Glutamatergic neuron (in vitro differentiated cells): ENCODE measurements around the gene XIRP1. TPM values are rescaled to one million over a fixed set of nuclear protein-coding genes. Genes with fewer than 3 reads are reported as not detected.

ENCODE experiments used
- DNase-seq: peaks from one replicate; pipeline ENCODE4 v3.0.0; 2022
- H3K27ac Mint-ChIP-seq: one replicate; pipeline ENCODE4 v1.8.0; 2020; ENCODE audit warnings: mild to moderate bottlenecking, mixed read lengths, inconsistent platforms; ENCODE audit not compliant: unreplicated experiment
- H3K27me3 Mint-ChIP-seq: one replicate; pipeline ENCODE4 v1.8.0; 2020; ENCODE audit warnings: mild to moderate bottlenecking, moderate library complexity, mixed read lengths, inconsistent platforms; ENCODE audit not compliant: unreplicated experiment
- H3K36me3 Mint-ChIP-seq: one replicate; pipeline ENCODE4 v1.8.0; 2020; ENCODE audit warnings: mild to moderate bottlenecking, mixed read lengths, inconsistent platforms; ENCODE audit not compliant: unreplicated experiment
- H3K4me1 Mint-ChIP-seq: one replicate; pipeline ENCODE4 v1.8.0; 2020; ENCODE audit warnings: mild to moderate bottlenecking, low read depth, mixed read lengths, inconsistent platforms; ENCODE audit not compliant: unreplicated experiment
- H3K4me3 Mint-ChIP-seq: one replicate; pipeline ENCODE4 v1.8.0; 2020; ENCODE audit warnings: mild to moderate bottlenecking, mixed read lengths, inconsistent platforms; ENCODE audit not compliant: unreplicated experiment
- H3K9me3 Mint-ChIP-seq: one replicate; pipeline ENCODE4 v1.8.0; 2020; ENCODE audit warnings: mild to moderate bottlenecking, moderate library complexity, mixed read lengths, inconsistent platforms; ENCODE audit not compliant: unreplicated experiment
- CTCF ChIP-seq: fragments of 200-600 bp; sonication (generic); IDR thresholded peaks from one replicate; pipeline ENCODE4 v1.5.0; 2021; ENCODE audit not compliant: partially characterized antibody, unreplicated experiment
- total RNA-seq: library from RNA; stranded (reverse); fragmentation: NEBNext Ultra II Directional; extraction: Animal tissue kit (Norgen Biotek cat#: 25700); gene quantifications from one replicate; pipeline ENCODE4 v1.2.1, GENCODE V29; 2021; ENCODE audit not compliant: unreplicated experiment

XIRP1 gene
- total RNA-seq, 1 donor from 2014 or later, result 0.34 TPM

- TF ChIP-seq CTCF, result no peak
Observed at GRCh38 chr3:39205919-39206516, 13.6 kb upstream of the XIRP1 start.

GRCh38 chr3:39205131-39205530 is 12.7 kb upstream of the XIRP1 start:
- no peaks in the 10 kb centered on the region for H3K36me3 Mint-ChIP-seq
- H3K4me3 Mint-ChIP-seq, result no peak overlapping the region
- H3K27ac Mint-ChIP-seq, result no peak overlapping the region
- no peak for DNase-seq
- H3K27me3 Mint-ChIP-seq, result no peaks in the 10 kb centered on the region
- H3K9me3 Mint-ChIP-seq, result no peaks in the 10 kb centered on the region
- H3K4me1 Mint-ChIP-seq, result no peaks in the 10 kb centered on the region
- no peak for TF ChIP-seq CTCF

More at GRCh38 chr3:39205919-39206516, 13.6 kb upstream of the XIRP1 start:
- no peak overlapping the region for H3K27ac Mint-ChIP-seq
- DNase-seq, result no peak
- H3K36me3 Mint-ChIP-seq, result no peaks in the 10 kb centered on the region
- H3K9me3 Mint-ChIP-seq, result no peaks in the 10 kb centered on the region
- H3K4me3 Mint-ChIP-seq, result no peak overlapping the region
- H3K4me1 Mint-ChIP-seq, result no peaks in the 10 kb centered on the region
- no peaks in the 10 kb centered on the region for H3K27me3 Mint-ChIP-seq

GRCh38 chr3:39203860-39204259 is 11.5 kb upstream of the XIRP1 start:
- Mint-ChIP-seq H3K9me3 (no peaks in the 10 kb centered on the region), H3K27ac (no peak overlapping the region), H3K4me1 (no peaks in the 10 kb centered on the region), H3K36me3 (no peaks in the 10 kb centered on the region), H3K27me3 (no peaks in the 10 kb centered on the region), H3K4me3 (no peak overlapping the region)
- DNase-seq, result no peak
- no peak for TF ChIP-seq CTCF

- H3K4me1 Mint-ChIP-seq, result no peaks in the 10 kb centered on the region
- TF ChIP-seq CTCF, result no peak
- no peaks in the 10 kb centered on the region for H3K9me3 Mint-ChIP-seq
- no peak overlapping the region for H3K4me3 Mint-ChIP-seq
- H3K27me3 Mint-ChIP-seq, result no peaks in the 10 kb centered on the region
- DNase-seq, result no peak
- no peaks in the 10 kb centered on the region for H3K36me3 Mint-ChIP-seq
- no peak overlapping the region for H3K27ac Mint-ChIP-seq
Observed at GRCh38 chr3:39203402-39203801, 11.0 kb upstream of the XIRP1 start.

- no peak overlapping the region for H3K27ac Mint-ChIP-seq
- no peak for TF ChIP-seq CTCF
- H3K36me3 Mint-ChIP-seq, result no peaks in the 10 kb centered on the region
- no peaks in the 10 kb centered on the region for H3K27me3 Mint-ChIP-seq
- H3K9me3 Mint-ChIP-seq, result no peaks in the 10 kb centered on the region
- DNase-seq, result no peak
- no peak overlapping the region for H3K4me3 Mint-ChIP-seq
- H3K4me1 Mint-ChIP-seq, result no peaks in the 10 kb centered on the region
Observed at GRCh38 chr3:39202094-39202493, 9.7 kb upstream of the XIRP1 start.
